Stomach smooth muscle (tissue), 2 donors: ENCODE measurements around the gene LRRC23.

Source experiments
- H3K27ac ChIP-seq: one replicate; pipeline ENCODE4 v1.7.0; 2013; ENCODE audit warnings: mild to moderate bottlenecking, low read length, inconsistent platforms
- H3K27me3 ChIP-seq, 2 donors: one replicate each; pipeline ENCODE4 v1.7.0; 2013; ENCODE audit warnings: low read length in 2 of 2; ENCODE audit not compliant: insufficient read depth in 2 of 2, control insufficient read depth in 1 of 2
- H3K36me3 ChIP-seq, 2 donors: one replicate each; pipeline ENCODE4 v1.7.0; 2013; ENCODE audit warnings: low read length in 2 of 2; ENCODE audit not compliant: control insufficient read depth in 2 of 2, insufficient read depth in 2 of 2
- H3K4me1 ChIP-seq: one replicate; pipeline ENCODE4 v1.7.0; 2013; ENCODE audit warnings: low read length; ENCODE audit not compliant: control insufficient read depth, insufficient read depth
- H3K4me3 ChIP-seq, 2 donors: one replicate each; pipeline ENCODE4 v1.7.0; 2013; ENCODE audit warnings: low read length in 2 of 2
- H3K9ac ChIP-seq, 2 donors: one replicate each; pipeline ENCODE4 v1.7.0; 2013; ENCODE audit warnings: low read length in 2 of 2, mild to moderate bottlenecking in 1 of 2
- H3K9me3 ChIP-seq, 2 donors: one replicate each; pipeline ENCODE4 v1.7.0; 2013; ENCODE audit warnings: low read length in 2 of 2; ENCODE audit not compliant: control insufficient read depth in 2 of 2
- donor health status: healthy.
- donor health status: Pancreatic carcinoma.

Gene LRRC23

GRCh38 chr12:6955108-6956020, 50.7 kb downstream of the LRRC23 start:
- no peak overlapping the region for H3K4me3 ChIP-seq
- no peak overlapping the region for H3K9ac ChIP-seq
- no peaks in the 10 kb centered on the region for H3K36me3 ChIP-seq
- H3K27me3 ChIP-seq: no peaks in the 10 kb centered on the region
- no peak overlapping the region for H3K27ac ChIP-seq
- H3K4me1 ChIP-seq: peaks cover 8% of the 10 kb centered on the region
- no peaks in the 10 kb centered on the region for H3K9me3 ChIP-seq

DNA sequence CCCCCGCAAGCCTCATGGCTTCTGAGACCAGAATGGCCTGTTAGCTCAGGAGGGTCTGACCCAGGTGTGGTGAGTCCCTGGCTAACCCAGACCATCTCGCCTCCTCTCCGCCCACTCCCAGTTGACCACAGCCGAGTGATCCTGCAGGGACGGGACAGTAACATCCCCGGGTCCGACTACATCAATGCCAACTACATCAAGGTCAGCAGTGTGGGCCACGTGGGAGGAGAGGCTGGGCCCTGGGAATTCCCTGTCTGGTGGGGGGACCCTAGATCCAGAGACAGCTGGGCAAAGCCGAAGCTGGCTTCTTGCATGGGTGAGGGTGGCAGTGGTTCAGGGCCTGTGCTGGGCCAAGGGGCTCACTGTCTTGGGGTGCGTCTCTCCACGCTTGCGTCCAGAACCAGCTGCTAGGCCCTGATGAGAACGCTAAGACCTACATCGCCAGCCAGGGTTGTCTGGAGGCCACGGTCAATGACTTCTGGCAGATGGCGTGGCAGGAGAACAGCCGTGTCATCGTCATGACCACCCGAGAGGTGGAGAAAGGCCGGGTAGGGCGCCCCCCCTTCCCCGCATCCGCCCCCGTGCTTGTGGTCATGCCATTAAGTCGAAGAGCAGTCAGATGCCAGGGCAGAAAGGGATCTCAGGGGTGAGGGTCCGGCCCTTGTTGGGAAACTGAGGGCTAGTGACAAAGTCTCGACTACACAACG, 51.6 kb downstream of the LRRC23 start:
- H3K4me1 ChIP-seq: peaks cover 16% of the 10 kb centered on the region
- H3K27me3 ChIP-seq: no peaks in the 10 kb centered on the region
- no peaks in the 10 kb centered on the region for H3K9me3 ChIP-seq
- no peaks in the 10 kb centered on the region for H3K36me3 ChIP-seq
- H3K27ac ChIP-seq: no peak overlapping the region
- H3K4me3 ChIP-seq: no peak overlapping the region
- H3K9ac ChIP-seq: no peak overlapping the region

DNA sequence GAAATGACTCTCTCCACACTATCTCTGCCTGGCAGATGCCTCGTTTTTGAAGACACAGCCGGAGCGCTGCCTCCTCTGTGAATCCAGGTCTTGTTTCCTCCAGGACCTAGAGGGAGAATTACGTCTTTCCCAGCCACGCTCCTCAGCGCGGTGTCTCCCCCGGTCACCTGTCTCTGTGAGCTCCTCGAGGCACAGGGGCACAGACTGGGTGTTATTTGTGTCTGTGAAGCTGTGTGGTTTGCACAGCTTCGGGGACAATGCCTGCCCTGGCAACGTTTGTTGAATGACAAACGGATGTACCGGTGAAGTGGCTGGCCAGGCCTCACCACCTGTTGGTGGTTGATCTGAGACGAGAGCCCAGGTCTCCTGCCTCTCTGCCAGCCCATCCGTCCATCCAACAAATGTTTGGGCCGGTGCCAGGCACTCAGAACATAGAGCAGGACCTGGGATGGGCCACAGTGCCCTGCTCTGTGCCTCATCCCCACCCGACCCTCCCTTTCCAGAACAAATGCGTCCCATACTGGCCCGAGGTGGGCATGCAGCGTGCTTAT, 52.6 kb downstream of the LRRC23 start:
- peaks cover 26% of the 10 kb centered on the region for H3K4me1 ChIP-seq
- no peak overlapping the region for H3K9ac ChIP-seq
- no peak overlapping the region for H3K27ac ChIP-seq
- H3K36me3 ChIP-seq: no peaks in the 10 kb centered on the region
- no peaks in the 10 kb centered on the region for H3K27me3 ChIP-seq
- no peaks in the 10 kb centered on the region for H3K9me3 ChIP-seq
- H3K4me3 ChIP-seq: no peak overlapping the region

- no peaks in the 10 kb centered on the region for H3K9me3 ChIP-seq
- H3K4me1 ChIP-seq: peaks cover 32% of the 10 kb centered on the region
- no peak overlapping the region for H3K9ac ChIP-seq
- H3K4me3 ChIP-seq: no peak overlapping the region
- H3K27me3 ChIP-seq: no peaks in the 10 kb centered on the region
- no peaks in the 10 kb centered on the region for H3K36me3 ChIP-seq
- H3K27ac ChIP-seq: no peak overlapping the region
Measured at GRCh38 chr12:6957741-6958608, 53.4 kb downstream of the LRRC23 start.

DNA sequence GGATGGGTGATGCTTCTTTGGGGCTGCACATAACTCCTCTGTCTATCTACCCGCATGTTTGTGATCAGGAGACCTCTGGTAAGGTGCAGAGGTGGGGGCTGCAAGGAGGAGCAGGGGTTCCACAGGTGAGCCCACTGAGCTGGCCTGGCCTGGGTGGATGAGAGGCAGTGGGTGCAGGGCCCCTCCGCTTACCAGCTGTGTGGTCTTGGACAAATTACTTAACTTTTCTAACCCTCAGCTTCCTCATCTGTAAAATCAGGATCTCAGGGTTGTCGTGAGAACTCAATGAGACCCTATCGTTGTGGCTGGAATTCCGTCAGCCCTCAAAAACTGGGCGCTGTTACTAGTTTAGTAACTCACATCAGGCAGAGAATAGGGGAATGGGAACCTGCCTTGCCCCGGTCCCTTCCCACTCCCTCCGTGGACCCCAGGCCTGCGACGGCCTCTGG, 54.0 kb downstream of the LRRC23 start:
- H3K4me1 ChIP-seq: peaks cover 32% of the 10 kb centered on the region
- H3K4me3 ChIP-seq: no peak overlapping the region
- H3K27ac ChIP-seq: no peak overlapping the region

DNA sequence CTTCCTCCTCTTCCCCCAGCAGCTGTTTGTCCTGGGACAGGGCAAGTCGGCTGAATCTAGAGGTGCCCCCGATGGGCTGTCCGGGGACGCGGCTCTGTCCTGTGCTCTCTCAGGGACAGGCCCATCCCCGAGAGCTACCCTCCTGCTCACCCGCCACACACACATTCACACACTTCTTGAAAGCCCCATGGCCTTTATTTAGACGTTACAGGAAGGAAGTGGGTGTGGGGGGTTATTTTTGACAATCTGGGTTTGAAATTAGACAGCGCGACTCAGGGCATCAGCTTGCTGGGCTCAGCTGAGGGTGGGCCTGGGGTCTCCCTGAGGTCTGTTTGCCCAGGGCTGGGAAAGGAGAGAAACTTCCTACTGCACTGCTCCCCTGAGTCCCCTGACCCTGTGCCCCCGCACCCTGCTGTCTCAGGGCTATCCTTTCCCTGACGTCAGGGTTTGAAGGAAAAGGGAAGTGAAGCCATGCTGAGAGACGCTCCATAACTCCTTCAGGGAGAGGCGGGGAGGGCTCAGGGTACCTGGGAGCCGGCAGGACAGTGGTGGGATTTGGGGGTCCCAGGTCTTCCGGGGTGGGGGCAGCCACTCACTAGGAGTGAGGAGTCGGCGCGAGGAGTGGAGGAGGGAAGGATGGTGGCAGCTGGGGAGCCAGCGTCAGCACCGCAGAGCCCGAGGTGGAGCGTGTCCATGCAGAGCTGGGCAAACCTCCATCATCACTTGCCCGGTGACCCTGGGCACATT, 54.6 kb downstream of the LRRC23 start:
- Histone ChIP-seq H3K9me3 (no peaks in the 10 kb centered on the region), H3K4me1 (peaks cover 30% of the 10 kb centered on the region), H3K27ac (no peak overlapping the region), H3K27me3 (no peaks in the 10 kb centered on the region), H3K4me3 (no peak overlapping the region), H3K9ac (no peak overlapping the region), H3K36me3 (no peaks in the 10 kb centered on the region)

More for the DNA sequence above, 54.0 kb downstream of the LRRC23 start:
- no peaks in the 10 kb centered on the region for H3K9me3 ChIP-seq
- H3K9ac ChIP-seq: no peak overlapping the region
- H3K36me3 ChIP-seq: no peaks in the 10 kb centered on the region
- H3K27me3 ChIP-seq: no peaks in the 10 kb centered on the region

DNA sequence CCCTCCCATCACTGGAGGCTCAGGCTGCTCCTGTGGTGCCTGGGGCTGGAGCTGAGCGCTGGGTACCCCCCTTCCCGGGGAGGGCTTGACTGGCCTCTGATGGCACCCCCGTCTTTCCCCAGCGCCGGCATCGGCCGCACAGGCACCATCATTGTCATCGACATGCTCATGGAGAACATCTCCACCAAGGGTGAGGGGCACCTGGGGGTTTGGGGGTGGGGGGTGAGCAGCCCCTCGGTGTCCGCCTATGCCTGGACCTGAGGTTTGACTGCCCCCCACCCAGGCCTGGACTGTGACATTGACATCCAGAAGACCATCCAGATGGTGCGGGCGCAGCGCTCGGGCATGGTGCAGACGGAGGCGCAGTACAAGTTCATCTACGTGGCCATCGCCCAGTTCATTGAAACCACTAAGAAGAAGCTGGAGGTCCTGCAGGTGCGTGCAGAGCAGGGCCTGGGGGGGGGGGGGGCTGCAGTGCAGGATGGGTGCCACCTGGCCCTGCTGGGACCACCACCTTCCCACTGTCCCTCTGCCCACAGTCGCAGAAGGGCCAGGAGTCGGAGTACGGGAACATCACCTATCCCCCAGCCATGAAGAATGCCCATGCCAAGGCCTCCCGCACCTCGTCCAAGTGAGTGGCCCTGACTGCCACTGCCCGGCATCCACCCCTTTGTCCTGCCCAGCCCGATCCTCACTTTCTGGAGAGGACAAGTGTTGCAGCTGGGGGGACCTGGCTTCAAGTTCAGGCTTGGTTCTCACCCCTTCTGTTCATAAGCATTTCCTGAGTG, 55.4 kb downstream of the LRRC23 start:
- Histone ChIP-seq H3K27ac (no peak overlapping the region), H3K9ac (no peak overlapping the region), H3K4me1 (peaks cover 35% of the 10 kb centered on the region), H3K4me3 (no peak overlapping the region), H3K27me3 (no peaks in the 10 kb centered on the region), H3K36me3 (no peaks in the 10 kb centered on the region), H3K9me3 (no peaks in the 10 kb centered on the region)

- H3K4me3 ChIP-seq: no peak overlapping the region
- H3K27ac ChIP-seq: peak overlapping the region; percentile 64
- no peaks in the 10 kb centered on the region for H3K27me3 ChIP-seq
- H3K9ac ChIP-seq: peak overlapping the region in 1 of 2 donors; percentile 21
- H3K9me3 ChIP-seq: no peaks in the 10 kb centered on the region
- H3K4me1 ChIP-seq: peaks cover 35% of the 10 kb centered on the region
- peaks cover 6% of the 10 kb centered on the region in 2 donors for H3K36me3 ChIP-seq
Measured at GRCh38 chr12:6960593-6961277, 56.1 kb downstream of the LRRC23 start.

DNA sequence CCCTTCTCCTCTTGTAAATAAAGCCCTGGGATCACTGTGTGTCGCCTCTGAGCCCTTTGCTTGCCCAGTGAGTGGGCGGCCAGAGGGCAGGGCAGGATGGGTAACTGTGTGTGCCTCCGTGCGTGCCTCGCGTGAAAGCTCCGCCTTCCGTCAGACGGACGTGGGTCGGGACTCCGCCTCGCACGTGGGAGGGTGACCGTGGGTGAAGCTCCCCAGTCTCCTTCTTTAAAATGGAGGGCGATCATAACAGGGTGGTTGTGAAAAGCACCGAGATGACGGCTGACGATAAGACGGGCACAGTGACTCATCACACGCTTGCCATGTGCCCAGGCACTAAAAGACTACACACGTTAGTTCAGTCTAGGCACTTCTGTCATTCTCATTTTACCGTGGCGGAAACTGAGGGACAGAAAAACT, 56.7 kb downstream of the LRRC23 start:
- H3K27me3 ChIP-seq: no peaks in the 10 kb centered on the region
- H3K36me3 ChIP-seq: peaks cover 10 to 11% of the 10 kb centered on the region in 2 donors
- H3K4me3 ChIP-seq: peak overlapping the region in 1 of 2 donors; percentile 54
- H3K27ac ChIP-seq: peak overlapping the region; percentile 64
- peaks cover 32% of the 10 kb centered on the region for H3K4me1 ChIP-seq
- peak overlapping the region; percentile 48 to 62 for H3K9ac ChIP-seq
- H3K9me3 ChIP-seq: no peaks in the 10 kb centered on the region
